NCI-H2196 (cell line): ENCODE measurements around the gene TNFRSF1A.
"Not testable (repeated sequence)": the region's sequence is repeated elsewhere in the genome, so short reads cannot be mapped to it uniquely, and the experiment has no call there.

ENCODE experiments used
- DNase-seq: peaks from one replicate; lab custom pipeline; 2025; ENCODE audit not compliant: unreplicated experiment; lab: John Stamatoyannopoulos, UW

TNFRSF1A gene

DNA sequence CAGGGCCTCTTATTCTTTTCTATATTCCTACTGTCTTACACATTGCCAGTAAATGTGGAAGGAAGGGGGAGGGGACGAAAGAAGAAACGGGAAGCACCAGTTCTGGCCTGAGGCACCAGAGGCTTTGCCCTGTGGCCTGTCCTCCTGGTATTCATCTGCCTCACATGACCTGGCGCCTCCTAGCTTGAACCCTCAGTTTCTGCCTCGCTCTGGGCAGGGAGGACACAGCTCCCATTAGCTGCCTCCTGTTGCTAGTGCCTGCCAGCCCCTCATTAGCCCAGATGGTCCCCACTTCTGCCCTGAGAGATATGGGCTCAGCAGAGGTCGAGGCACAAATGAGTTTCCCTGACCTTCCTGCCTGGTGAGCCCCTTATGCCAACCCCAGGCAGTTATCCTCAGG lies 34.3 kb downstream of the TNFRSF1A start:
- no peak for DNase-seq

DNA sequence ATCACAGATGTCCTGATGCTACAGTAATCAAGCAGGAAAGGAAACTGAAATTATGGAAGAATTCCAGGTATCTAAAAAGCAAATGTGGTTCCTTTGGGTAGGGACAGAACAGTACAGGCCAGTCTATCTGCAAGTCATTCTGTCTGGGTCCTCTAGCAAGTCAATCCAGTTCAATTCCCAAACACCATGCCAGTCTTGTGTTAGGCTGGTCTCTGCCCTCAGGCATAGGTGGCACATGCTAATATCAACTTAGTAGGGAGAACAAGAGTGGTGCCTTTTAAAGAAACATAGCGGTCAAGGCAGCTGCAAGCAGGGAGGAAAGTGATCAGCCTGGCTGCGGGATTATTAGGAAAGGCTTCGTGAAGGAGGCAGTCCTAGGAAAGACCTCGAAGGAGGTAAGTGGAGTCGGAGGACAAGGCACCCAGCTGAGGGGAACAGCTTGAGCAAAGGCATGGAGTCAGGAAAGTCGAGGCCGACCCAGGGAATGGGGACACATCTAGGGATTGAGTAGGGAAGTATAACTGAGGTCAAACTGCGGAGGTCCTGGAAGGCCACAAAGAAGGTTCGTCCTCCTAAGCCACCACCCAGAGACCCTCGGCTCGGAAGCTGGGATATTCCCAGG lies 35.2 kb downstream of the TNFRSF1A start:
- no peak for DNase-seq

DNA sequence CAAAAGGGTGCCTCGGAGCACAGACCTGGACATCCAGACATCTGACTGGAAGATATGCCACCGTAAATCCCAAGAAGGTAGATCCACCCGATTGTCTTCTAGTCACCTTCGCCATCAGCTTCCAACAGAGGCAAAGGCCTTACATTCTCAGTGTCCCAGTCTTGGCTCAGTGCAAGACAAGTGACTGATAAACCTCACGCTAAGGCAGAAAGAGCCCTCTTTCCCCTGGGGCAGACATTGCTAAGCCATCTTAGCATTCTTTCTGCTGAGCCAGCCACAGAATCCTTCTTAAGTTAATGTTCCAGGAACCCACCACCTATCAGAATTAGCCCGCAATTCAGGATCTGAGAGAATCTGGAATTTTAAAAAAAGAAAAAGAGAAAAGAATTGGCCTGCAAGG lies 35.7 kb downstream of the TNFRSF1A start:
- no peak for DNase-seq

DNA sequence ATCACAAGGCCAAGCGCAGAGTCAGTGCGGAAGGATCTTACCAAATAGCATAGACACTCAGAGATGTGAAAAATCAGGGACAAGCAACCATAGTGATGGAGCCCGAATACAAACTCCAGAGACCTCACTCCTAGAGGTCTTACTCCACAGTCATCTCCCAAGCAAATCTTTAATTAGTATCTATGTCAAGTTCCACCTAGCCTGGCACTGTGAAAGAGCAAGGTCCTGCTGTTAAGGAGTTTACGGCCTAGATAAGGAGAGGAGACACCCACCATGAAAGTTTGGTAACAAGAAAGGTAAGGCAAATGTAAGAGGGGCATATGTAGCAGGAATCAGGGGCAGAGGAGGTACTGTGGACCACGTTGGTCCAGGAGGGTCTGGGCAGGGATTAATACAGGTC lies 38.8 kb downstream of the TNFRSF1A start:
- DNase-seq = no peak

GRCh38 chr12:6302621-6303020 lies 39.3 kb downstream of the TNFRSF1A start:
- no peak for DNase-seq

GRCh38 chr12:6301721-6302120 lies 40.2 kb downstream of the TNFRSF1A start:
- DNase-seq = no peak

DNA sequence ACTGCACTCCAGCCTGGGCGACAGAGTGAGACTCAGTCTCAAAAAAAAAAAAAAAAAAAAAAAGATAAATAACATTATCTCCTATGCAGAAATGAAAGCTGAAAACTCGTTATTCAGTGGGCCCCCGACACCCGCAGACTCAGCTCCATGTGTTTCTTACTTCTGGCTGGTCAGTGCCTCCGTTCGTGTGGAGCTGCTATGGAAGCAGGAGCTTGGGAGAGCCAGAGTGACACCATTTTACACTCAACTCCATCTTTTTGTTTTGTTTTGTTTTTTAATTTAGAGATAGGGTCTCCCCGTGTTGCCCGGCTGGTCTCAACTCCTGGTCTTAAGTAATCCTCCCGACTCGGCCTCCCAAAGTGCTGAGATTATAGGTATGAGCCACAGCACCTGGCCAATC lies 44.7 kb downstream of the TNFRSF1A start:
- DNase-seq = no peak

DNA sequence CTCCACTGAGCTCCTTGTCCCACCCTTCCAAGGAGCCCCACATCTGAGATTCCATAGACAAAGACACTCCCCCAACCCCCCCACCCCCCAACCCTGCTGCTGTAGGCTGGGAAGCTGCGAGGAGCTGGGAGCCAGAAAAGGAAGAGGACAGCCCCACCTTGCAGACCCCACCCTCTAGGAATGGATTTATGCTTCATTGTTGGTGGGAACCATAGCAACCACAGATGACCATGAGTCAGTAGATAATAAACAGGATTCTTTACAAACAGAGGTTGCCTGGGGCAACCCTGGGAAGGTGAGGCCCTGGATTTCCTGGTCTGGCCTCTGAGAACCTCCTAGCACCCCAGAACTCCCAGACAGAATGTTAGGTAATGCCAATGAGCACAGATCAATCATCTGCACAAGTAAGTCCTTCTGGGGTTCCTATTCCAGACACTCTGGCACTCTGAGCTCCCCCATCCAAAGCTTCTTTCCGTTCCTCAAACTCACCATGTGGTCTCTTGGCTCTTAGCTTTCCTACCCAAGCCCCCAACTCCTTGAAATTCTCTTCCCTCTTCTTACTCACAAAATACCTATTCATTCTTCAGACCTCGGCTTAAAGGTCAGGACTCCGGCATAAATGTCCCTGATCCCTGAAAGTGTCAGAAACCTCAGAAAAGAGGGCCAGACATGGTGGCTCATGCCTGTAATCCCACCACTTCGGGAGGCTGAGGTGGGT lies 46.6 kb downstream of the TNFRSF1A start:
- DNase-seq = peak; percentile 56

GRCh38 chr12:6294156-6295093 lies 47.5 kb downstream of the TNFRSF1A start:
- no peak for DNase-seq

DNA sequence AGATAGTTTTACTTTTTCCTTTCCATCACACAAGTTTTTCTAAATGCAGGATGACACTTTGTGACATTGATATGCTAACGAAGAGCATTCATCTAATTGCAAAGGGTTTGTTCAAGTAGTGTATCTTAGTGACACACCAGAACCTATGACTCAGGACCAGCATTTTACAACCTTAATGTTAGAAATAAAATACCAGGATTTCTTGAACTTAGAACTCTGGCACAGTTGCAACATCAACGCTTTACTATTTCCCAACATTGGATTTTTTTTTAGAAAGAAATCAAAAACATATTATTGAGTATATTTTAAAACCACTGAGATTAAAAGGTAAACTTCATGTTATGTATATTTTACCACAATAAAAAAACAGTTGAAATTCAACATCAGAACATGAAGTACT lies 49.3 kb downstream of the TNFRSF1A start:
- DNase-seq = no peak

DNA sequence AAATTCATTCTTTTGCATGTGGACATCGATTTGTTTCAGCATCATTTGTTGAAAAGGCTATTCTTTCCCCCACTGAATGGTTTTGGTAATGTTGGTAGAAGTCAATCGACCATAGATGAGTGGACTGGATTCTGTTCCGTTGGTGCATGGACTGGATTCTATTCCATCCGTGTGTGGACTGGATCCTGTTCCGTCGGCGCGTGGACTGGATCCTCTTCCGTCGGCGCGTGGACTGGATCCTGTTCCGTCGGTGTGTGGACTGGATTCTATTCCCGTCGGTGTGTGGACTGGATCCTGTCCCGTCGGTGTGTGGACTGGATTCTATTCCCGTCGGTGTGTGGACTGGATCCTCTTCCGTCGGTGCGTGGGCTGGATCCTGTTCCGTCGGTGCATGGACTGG lies 52.0 kb downstream of the TNFRSF1A start:
- DNase-seq = not testable (repeated sequence)

DNA sequence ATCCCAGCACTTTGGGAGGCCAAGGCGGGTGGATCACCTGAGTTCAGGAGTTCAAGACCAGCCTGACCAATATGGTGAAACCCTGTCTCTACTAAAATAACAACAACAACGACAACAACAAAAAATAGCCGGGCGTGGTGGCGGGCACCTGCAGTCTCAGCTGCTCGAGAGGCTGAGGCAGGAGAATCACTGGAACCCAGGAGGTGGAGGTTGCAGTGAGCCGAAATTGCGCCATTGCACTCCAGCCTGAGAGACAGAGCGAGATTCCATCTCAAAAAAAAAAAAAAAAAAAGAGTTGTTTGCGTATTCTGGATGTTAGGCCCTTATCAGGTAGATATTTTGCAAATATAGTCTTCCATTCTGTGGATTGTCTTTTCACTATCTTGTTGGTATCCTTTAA lies 52.8 kb downstream of the TNFRSF1A start:
- not testable (repeated sequence) for DNase-seq

DNA sequence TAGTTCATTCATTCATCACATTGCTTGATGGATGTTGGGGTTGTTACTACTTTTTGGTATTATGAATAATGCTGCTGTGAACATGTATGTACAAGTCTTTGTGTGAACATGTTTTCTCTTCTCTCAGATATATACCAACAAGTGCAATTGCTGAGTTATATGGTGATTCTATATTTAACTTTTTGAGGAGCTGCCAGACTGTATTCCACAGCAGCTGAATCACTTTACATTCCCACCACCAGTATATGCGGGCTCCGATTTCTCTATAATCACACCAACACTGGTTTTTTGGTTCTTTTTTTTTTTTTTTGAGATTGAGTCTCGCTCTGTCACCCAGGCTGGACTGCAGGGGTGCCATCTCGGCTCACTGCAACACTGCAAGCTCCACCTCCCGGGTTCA lies 53.6 kb downstream of the TNFRSF1A start:
- no peak for DNase-seq

DNA sequence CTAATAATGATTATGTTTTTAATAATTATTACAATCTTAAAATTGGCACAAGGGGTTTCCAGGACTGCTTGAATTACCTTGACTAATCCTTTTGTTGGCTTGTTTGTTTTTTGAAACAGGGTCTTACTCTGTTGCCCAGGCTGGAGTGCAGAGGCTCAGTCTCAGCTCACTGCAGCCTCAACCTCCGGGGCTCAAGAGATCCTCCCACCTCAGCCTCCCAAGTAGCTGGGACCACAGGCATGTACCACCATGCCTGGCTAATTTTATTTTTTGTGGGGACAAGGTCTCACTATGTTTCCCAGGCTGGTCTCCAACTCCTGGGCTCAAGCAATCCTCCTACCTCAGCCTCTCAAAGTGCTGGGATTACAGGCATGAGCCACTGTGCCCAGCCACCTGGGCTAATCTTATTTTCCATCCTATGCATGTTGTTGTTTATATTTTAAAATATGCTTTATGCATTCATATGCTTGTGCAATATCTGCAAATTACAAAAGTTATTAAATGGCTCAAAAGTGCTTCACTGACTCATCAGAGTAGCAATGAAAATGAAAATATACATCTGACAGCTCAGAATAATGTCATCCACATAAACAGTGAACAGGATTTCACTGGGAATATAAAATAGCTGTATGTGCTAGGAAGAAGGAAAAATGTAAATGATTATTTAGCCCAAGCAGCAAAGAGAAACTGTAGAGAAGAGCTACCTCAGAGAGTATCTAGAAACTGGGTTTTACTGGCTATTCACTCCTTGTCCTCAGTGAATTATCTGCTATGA lies 56.2 kb downstream of the TNFRSF1A start:
- DNase-seq = no peak

GRCh38 chr12:6285063-6285477 lies 56.8 kb downstream of the TNFRSF1A start:
- DNase-seq = peak; percentile 53

GRCh38 chr12:6284273-6284672 lies 57.6 kb downstream of the TNFRSF1A start:
- DNase-seq = no peak

DNA sequence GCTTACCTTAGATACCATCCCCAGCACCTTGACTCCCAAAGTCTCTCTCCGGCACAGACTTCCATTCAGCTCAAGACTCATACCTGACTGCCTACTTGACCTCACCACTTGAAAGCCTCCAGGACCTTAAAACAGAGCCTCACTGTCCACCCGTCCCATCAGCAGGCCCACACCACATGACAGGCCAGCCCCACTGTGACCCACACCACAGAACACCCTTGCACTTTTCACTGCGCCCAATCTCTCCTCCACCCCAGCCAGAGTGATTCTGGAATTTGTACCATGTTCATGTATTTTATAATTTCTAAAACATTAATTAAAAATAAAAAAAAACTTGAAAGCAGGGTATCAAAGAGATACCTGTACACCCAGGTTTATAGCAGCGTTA lies 59.4 kb downstream of the TNFRSF1A start:
- no peak for DNase-seq

GRCh38 chr12:6281081-6281809 lies 60.6 kb downstream of the TNFRSF1A start:
- no peak for DNase-seq

GRCh38 chr12:6280672-6281071 lies 61.2 kb downstream of the TNFRSF1A start:
- no peak for DNase-seq

GRCh38 chr12:6280053-6280469 lies 61.8 kb downstream of the TNFRSF1A start:
- no peak for DNase-seq
